Body of pancreas (tissue), 4 donors: Measurements from ENCODE around the gene TMCC3. TPM values are rescaled to one million over a fixed set of nuclear protein-coding genes. Genes with fewer than 3 reads are reported as not detected.
A peak's percentile ranks its signal among the peaks of the same experiment; 100 is the strongest.

Source experiments
- ATAC-seq: fragments of 150-250 bp; one replicate; pipeline ENCODE4 v1.9.1; 2016
- DNase-seq, 4 donors: peaks; one replicate each; pipeline ENCODE4 v3.0.0-alpha.2; 2019
- H3K27ac ChIP-seq, 4 donors: fragments of 200-600 bp; sonication (generic); 1 replicate in 3 of 4; 2 replicates in 1 of 4; pipeline versions ENCODE4 v1.5.1 to v1.6.1; 2016 to 2019; ENCODE audit warnings: mild to moderate bottlenecking in 1 of 4, mixed read lengths in 1 of 4, moderate library complexity in 1 of 4
- H3K27me3 ChIP-seq, 2 donors: fragments of 200-600 bp; sonication (generic); one replicate each; pipeline ENCODE4 v1.6.0; 2016; ENCODE audit warnings: mild to moderate bottlenecking in 1 of 2
- H3K36me3 ChIP-seq, 2 donors: fragments of 200-600 bp; sonication (generic); replicated peaks in 1 of 2; 2 replicates each; pipeline ENCODE4 v1.5.1; 2016; ENCODE audit warnings: low read depth in 2 of 2; ENCODE audit not compliant: insufficient read depth in 1 of 2
- H3K4me1 ChIP-seq: fragments of 200-600 bp; sonication (generic); one replicate; pipeline ENCODE4 v1.6.0; 2016
- H3K4me3 ChIP-seq, 2 donors: fragments of 200-600 bp; sonication (generic); 1 replicate in 1 of 2; 2 replicates in 1 of 2; pipeline ENCODE4 v1.5.1; 2016 to 2019
- H3K9me3 ChIP-seq, 3 donors: fragments of 200-600 bp; sonication (generic); 1 replicate in 2 of 3; 2 replicates in 1 of 3; pipeline ENCODE4 v1.5.1; 2016
- CTCF ChIP-seq, 7 experiments: fragments of 450-650 bp in 4 of 7; fragments of 200-600 bp in 3 of 7; sonication (generic) in 3 of 7; IDR thresholded peaks; one replicate each; pipeline ENCODE4 v1.5.1; 2016 to 2019; ENCODE audit warnings: antibody characterized with exemption in 7 of 7
- POLR2A ChIP-seq, 3 donors: fragments of 450-650 bp; IDR thresholded peaks; one replicate each; pipeline ENCODE4 v1.6.1; 2016; ENCODE audit warnings: antibody characterized with exemption in 3 of 3, mild to moderate bottlenecking in 2 of 3
- WGBS, 2 donors: methylation state at CpG; one replicate each; pipeline ENCODE4 v1.1.5; 2017; 5-methylcytosine and 5-hydroxymethylcytosine counted together
- intact Hi-C: fragments of 100-400 bp; cut with DNase I; formaldehyde crosslinking; loops from one replicate; pipeline ENCODE4 v1.15.1; 2023
- total RNA-seq, 2 donors: library from RNA; depleted of rRNA; stranded (reverse); fragments of >200 nt; gene quantifications; one replicate each; pipeline ENCODE4 v1.1.0, GENCODE V29; 2016

The TMCC3 gene
- total RNA-seq, 2 donors from 2014 or later = 1.3 to 3.6 TPM

DNA sequence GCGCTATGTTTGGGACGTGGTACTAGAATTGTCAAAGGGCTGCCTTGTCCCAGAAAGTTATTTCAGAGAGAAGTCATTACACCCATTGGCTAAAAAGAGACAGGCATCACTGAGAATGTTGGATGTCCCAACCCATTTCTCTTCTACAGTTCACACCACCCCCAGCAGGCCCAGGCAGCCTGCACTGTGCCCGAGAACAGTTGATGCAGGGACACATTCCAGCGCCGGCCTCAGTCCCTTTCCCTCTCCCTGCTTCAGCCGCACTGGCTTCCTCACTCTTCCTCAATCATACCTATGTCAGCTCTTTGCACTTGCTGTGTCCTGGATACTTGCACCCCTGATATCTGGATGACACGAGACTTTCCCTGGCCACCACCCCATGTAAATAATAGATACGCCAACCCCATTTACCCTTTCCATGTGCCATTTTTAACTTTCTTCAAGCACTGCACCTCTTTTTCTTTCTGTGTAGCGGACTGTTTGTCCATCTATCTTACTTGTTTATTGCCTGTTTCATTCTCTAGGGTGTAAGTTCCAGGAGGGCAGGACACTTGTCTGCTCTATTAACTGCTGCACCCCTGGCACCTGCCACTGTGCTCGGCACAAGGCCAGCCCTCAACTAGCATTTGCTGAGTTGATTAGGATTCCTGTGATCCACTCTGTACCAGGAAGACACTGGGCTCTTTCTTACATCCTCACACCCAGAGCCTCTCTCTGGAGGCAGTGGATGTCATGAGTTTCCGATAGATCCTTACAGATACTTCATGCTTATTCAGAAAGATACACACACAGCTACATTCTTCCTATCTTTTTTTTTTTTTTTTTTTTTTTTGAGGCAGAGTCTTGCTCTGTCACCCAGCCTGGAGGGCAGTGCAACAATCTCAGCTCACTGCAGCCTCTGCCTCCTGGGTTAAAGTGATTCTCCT is 114.1 kb downstream of the TMCC3 start:
- no peaks in the 10 kb centered on the region for H3K36me3 ChIP-seq
- TF ChIP-seq POLR2A (IDR thresholded peaks at IDR 0.05) (no peak), CTCF (IDR thresholded peaks at IDR 0.05) (no peak)
- WGBS, 2 donors = 71 to 82% methylated on average over 11 of the region's 11 CpGs
- no peaks in the 10 kb centered on the region for H3K4me1 ChIP-seq
- intact Hi-C loops = no loop called here
- no peaks in the 10 kb centered on the region for H3K9me3 ChIP-seq
- H3K27me3 ChIP-seq = no peaks in the 10 kb centered on the region
- DNase-seq = no peak
- H3K4me3 ChIP-seq = no peak overlapping the region
- ATAC-seq = no peak
- no peak overlapping the region for H3K27ac ChIP-seq

- Histone ChIP-seq H3K36me3 (no peaks in the 10 kb centered on the region), H3K27me3 (no peaks in the 10 kb centered on the region), H3K4me1 (no peaks in the 10 kb centered on the region), H3K27ac (no peak overlapping the region), H3K9me3 (no peaks in the 10 kb centered on the region), H3K4me3 (no peak overlapping the region)
- DNase-seq (peak in 2 of 4 donors; percentile 10 to 28), ATAC-seq (no peak)
- intact Hi-C loops = no loop called here
- WGBS, 2 donors = 27 to 41% methylated on average over 6 to 7 of the region's 7 CpGs
- TF ChIP-seq POLR2A (IDR thresholded peaks at IDR 0.05) (no peak), CTCF (IDR thresholded peaks at IDR 0.05) (no peak)
These were observed 114.8 kb downstream of the TMCC3 start for GRCh38 chr12:94535510-94535921.

DNA sequence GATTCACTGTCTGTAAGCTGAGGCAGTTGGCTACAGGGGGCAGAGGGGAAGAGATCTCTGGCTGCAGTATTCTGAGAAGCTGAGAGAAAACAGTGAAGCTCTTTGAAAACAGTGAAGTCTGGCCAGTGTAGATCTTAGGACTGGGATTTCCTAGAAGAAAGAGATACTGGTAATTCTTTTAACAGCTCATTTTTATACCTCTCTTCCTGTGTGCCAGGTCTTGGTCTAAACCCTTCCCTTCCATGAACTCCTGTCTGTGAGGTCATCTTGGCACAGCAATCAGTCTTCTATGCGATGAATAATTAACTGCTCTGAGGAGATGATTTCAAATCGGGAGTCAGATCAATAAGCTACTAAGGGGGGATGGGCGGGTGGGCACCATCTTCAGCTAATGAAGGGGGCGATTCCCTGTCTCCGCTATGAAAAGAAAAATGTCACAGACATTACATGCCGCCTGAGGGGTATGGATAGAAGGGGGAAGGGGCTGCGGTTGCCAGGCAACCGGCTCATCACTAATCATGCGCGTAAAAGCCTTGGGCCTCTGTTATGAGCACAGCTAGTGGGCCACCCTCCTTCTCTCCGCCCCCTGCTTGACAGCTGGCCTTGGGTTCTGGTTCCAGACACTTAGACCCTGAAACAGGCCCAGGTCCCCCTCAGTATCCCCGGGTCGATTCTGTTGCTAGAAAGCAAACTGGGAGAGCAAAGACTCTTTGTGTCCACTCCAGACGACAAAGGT is 115.4 kb downstream of the TMCC3 start:
- Histone ChIP-seq H3K27me3 (no peaks in the 10 kb centered on the region), H3K36me3 (no peaks in the 10 kb centered on the region), H3K4me3 (no peak overlapping the region), H3K27ac (no peak overlapping the region), H3K9me3 (no peaks in the 10 kb centered on the region), H3K4me1 (no peaks in the 10 kb centered on the region)
- ATAC-seq (no peak), DNase-seq (no peak)
- WGBS, 2 donors = 37 to 44% methylated on average over 14 of the region's 14 CpGs
- TF ChIP-seq CTCF (IDR thresholded peaks at IDR 0.05) = no peak
- no peak for TF ChIP-seq POLR2A (IDR thresholded peaks at IDR 0.05)
- intact Hi-C loops = no loop called here

GRCh38 chr12:94534278-94534677 is 116.1 kb downstream of the TMCC3 start:
- Histone ChIP-seq H3K27ac (no peak overlapping the region), H3K9me3 (no peaks in the 10 kb centered on the region), H3K4me3 (no peak overlapping the region), H3K36me3 (no peaks in the 10 kb centered on the region), H3K27me3 (no peaks in the 10 kb centered on the region), H3K4me1 (no peaks in the 10 kb centered on the region)
- intact Hi-C loops = no loop called here
- DNase-seq (no peak), ATAC-seq (no peak)
- 60 to 74% methylated on average over 6 of the region's 6 CpGs for WGBS, 2 donors
- no peak for TF ChIP-seq CTCF (IDR thresholded peaks at IDR 0.05)
- TF ChIP-seq POLR2A (IDR thresholded peaks at IDR 0.05) = no peak
